Middle frontal gyrus (tissue), 1 donor: ENCODE results near the gene ZC3H12D.
"Not testable (repeated sequence)": the region's sequence is repeated elsewhere in the genome, so short reads cannot be mapped to it uniquely, and the experiment has no call there.

Experiments
- DNase-seq: peaks from one replicate; pipeline ENCODE4 v3.0.0-alpha.2; 2015; ENCODE audit warnings: low spot score; ENCODE audit errors: extremely low spot score

ZC3H12D gene

GRCh38 chr6:149459761-149460160 is 25.1 kb downstream of the ZC3H12D start:
- no peak for DNase-seq

- no peak for DNase-seq
Observed at GRCh38 chr6:149458806-149459205, 26.0 kb downstream of the ZC3H12D start.

GRCh38 chr6:149458196-149458595 is 26.6 kb downstream of the ZC3H12D start:
- DNase-seq: no peak

- no peak for DNase-seq
Observed at GRCh38 chr6:149457316-149457884, 27.4 kb downstream of the ZC3H12D start.

- no peak for DNase-seq
Observed at GRCh38 chr6:149456311-149457021, 28.3 kb downstream of the ZC3H12D start.

- no peak for DNase-seq
Observed at GRCh38 chr6:149455031-149455732, 29.6 kb downstream of the ZC3H12D start.

GRCh38 chr6:149454346-149454848 is 30.4 kb downstream of the ZC3H12D start:
- peak; percentile 52 for DNase-seq

- no peak for DNase-seq
Observed at GRCh38 chr6:149453597-149454345, 31.0 kb downstream of the ZC3H12D start.

- no peak for DNase-seq
Observed at GRCh38 chr6:149452037-149452939, 32.5 kb downstream of the ZC3H12D start.

- DNase-seq: no peak
Observed at GRCh38 chr6:149451376-149452036, 33.3 kb downstream of the ZC3H12D start.

GRCh38 chr6:149450679-149451375 is 34.0 kb downstream of the ZC3H12D start:
- DNase-seq: no peak

GRCh38 chr6:149449831-149450678 is 34.8 kb downstream of the ZC3H12D start:
- no peak for DNase-seq

GRCh38 chr6:149448821-149449453 is 35.9 kb downstream of the ZC3H12D start:
- no peak for DNase-seq

- DNase-seq: no peak
Observed at GRCh38 chr6:149446791-149447376, 37.9 kb downstream of the ZC3H12D start.

- no peak for DNase-seq
Observed at GRCh38 chr6:149445573-149445972, 39.2 kb downstream of the ZC3H12D start.

- DNase-seq: no peak
Observed at GRCh38 chr6:149445095-149445466, 39.7 kb downstream of the ZC3H12D start.

- DNase-seq: not testable (repeated sequence)
Observed at GRCh38 chr6:149444360-149445094, 40.3 kb downstream of the ZC3H12D start.
